Measurements from ENCODE around the gene RCE1.

Gene RCE1

DNA sequence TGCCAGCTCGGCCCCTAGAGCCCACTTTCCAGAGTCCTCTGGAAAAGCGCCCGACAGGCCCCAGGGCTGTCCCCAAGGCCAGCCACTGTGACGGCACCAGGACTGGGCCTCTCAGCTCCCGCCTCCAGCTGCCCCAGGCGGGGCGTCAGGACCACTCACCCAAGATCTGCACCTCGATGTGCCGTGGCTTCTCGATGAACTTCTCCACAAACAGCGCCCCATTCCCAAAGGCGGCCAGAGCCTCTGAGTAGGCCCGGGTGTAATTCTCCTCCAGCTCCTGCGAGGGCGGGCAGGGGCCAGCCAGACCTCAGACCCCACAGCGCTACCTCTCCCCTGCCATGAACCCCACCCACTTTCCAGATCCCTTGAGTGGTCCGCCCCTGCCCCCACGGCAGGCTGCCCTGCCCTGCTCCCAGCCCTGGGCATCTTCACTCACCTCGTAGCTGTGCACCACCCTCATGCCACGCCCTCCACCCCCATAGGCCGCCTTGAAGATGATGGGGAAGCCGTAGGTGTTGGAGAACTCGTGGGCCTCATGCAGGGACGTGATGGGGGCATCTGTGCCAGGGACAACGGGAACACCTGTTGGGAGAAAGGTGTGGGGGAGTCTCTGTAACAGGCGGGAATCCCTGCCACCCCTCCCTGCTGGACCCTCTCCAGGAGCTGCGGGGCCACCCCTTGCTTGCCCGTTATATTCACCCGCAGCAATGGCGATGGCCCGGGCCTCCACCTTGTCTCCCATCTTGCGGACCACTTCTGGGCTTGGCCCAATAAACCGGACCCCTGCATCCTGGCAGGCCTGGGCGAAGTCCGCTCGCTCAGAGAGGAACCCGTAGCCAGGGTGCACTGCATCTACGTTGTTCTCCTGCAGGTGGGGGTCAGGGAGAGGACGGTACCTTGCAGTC is 27.6 kb downstream of the RCE1 start:
- DNase-seq, result no peak

GRCh38 chr11:66871521-66871901 is 28.3 kb downstream of the RCE1 start:
- no peak for DNase-seq

DNA sequence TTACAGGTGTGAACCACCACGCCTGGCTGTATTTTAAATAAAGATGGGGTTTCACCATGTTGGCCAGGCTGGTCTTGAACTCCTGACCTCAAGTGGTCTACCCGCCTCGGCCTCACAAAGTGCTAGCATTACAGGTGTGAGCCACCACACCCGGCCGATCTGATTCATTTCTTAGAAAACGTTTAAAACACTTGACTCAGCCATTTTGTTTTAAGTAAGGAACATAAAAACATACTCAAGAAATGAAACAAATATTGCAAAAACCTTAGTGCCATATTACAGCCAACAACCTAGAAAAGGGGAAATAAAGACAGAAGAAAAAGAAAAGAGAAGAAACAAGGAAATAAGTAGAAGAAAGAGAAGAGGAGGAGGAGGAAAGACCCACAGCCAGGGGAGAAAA is 31.0 kb downstream of the RCE1 start:
- no peak for DNase-seq

- no peak for DNase-seq
These were observed 32.1 kb downstream of the RCE1 start for GRCh38 chr11:66875378-66875777.

DNA sequence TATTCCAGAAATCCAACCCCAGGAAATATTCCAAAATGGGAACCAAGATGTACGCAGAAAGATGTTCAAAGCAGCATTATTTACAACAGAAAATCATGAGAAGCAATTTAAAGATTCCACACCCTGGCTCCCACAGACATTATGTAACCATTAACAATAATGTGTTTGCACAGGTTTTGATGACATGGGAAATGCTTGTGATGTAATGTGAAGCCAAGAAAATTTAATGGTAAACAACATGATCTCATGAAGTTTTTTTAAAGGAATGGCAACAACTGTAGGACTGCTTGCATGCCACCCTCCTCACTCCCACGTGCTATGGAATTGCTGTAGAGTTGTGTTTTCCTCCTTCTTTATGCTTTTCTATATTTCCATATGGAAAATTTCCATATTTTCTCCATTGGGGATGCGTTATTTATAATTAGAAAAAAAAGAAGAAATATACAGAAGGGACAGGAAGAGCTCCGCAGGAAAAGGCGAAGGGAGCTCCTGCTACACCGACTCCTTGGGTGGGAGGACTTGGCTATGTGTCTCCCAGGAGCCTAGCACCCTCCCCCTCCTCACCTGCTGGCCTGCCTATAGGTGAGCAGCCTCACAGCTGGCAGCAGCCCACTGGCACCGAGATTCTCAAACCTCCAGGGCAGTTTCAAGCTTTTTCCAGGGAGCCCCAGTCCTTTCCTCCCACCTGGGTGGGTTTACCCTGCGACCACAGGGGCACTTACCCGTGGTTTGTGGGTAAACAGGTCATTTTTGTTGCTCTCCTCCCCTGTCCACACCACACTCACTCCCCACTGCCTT is 34.5 kb downstream of the RCE1 start:
- DNase-seq, result no peak

DNA sequence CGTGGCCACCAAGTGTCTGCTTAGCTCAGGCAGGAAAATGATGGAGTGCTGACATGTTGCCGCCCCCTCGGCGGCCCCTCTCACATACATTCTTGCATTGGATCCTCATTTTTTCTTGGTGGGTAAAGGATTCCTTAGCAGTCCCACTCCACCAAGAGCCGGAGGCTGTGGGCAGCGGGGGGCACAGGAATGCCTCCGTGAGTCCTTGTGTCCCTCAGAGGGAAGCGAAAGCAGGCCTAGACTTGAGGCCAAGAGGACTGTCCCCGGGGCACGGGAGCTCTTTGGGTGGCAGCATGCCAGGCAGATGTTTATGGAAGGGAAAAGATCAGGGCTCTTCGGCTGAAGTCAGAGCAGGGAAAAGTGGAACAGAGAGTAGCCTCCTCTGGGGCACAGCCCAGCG is 35.2 kb downstream of the RCE1 start:
- DNase-seq, result no peak

GRCh38 chr11:66879000-66879399 is 35.8 kb downstream of the RCE1 start:
- no peak for DNase-seq

DNA sequence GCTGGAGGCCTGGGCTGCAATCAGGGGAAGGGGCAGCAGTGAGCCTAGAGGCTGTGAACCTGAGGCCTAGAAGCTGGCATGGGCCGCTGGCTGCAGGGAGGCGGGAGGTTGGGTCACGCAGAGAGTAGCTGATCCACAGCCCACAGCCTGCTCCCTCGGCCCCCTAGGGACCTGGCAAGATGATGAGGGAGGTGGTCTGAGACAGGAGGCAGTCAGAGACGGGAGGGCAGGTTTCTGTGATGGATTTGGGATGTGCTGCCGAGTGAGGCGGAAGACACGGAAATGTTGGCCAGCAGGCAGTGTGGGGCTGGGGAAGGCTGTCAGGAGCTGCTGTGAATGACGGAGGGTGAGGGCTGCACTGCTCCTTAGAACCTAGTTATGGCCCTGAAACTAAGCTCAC is 36.3 kb downstream of the RCE1 start:
- DNase-seq, result no peak

- no peak for DNase-seq
These were observed 36.8 kb downstream of the RCE1 start for GRCh38 chr11:66879999-66880398.

DNA sequence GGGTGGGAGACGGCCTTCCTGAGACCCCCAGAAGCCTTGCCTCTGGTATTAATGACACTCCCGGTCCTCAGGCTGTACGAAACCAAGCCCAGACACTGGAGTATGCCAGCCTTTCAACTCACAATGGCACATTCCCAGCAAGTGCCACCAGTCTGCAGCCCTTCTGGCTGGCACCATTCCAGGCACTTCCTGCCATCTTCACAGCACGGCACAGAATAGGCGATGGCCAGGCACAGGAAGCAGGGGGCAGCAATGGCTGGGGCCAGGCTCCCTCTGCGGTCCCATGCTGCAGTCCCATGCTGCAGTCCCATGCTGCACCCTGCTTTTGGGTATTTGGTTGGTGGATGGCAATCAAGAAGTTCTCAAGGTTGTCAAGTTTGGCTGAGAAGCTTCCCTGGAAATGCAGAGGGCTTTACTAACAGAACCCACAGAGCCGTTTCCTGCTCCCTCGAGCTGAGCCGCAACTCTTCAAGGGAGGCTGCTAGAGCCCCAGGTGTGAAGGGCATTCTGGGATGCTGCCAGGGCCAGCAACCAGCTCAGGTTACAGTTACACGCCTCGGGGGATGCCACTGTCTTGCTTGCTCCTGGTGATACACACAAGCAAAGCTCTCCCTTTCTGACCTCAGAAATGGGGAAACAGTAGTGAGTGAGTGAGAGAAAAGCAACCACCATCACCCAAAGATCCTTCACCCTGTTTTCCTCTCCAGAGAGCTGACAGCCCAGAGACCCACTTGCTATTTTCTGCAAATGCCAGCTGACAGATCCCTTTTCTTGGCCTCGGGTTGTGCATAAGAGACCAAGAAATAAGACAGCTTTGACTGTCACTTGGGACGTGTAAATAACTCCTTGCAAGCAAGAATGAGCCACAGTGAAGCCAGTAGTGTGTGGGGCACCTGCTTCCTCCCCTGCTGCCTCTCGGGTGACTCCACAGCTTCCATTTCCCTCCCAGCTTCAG is 37.5 kb downstream of the RCE1 start:
- DNase-seq, result no peak

- DNase-seq, result no peak
These were observed 38.2 kb downstream of the RCE1 start for GRCh38 chr11:66881451-66881835.

DNA sequence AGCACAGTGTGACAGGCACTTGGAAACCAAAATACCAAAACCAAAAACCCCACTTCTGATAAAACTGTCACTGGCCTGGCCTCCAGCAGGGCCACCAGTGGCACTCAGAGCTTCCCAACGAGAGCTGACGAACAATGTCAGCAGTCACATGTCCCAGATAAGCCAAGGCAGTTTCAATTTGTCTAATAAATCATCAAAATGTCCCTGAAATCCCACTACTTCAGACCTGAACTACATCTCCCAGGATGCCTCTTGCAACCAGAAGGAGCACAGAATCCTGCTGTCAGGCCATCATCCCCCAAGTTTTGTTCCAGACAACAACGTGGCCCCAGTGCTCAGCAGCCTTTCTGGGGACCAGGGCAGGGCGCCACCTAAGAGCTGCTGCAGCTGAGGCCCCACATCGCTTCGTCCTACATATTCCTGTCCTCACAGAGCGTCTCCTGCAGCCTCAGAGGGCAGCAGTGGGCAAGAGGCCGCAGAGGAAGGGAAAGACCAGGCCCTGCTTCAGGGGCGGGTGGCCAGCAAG is 38.7 kb downstream of the RCE1 start:
- DNase-seq, result no peak

DNA sequence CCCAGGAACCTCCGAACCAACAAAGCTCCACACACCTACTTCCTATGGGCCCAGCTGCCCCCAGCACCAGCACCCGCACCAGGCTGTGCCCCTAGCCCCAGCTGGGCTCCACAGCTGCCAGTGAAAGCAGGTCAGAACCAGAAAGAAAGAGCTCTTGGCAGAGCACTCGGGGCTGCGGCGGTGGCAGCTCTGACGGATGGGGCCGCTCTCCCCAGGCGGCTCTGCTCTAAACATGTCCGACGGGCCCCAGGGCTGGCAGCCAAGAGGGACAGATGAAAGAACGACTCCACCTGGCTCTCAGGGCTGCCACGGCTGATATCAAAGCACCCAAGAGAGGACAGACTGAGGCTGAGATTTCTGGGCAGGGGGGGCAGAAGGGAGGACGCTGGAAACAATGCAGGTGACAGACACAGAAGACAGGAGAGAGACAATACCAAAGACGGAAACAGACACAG is 39.3 kb downstream of the RCE1 start:
- no peak for DNase-seq

GRCh38 chr11:66883016-66883965 is 40.0 kb downstream of the RCE1 start:
- peak; percentile 62 to 66 for DNase-seq

GRCh38 chr11:66884443-66884842 is 41.2 kb downstream of the RCE1 start:
- no peak for DNase-seq

GRCh38 chr11:66885469-66885868 is 42.2 kb downstream of the RCE1 start:
- DNase-seq, result no peak

DNA sequence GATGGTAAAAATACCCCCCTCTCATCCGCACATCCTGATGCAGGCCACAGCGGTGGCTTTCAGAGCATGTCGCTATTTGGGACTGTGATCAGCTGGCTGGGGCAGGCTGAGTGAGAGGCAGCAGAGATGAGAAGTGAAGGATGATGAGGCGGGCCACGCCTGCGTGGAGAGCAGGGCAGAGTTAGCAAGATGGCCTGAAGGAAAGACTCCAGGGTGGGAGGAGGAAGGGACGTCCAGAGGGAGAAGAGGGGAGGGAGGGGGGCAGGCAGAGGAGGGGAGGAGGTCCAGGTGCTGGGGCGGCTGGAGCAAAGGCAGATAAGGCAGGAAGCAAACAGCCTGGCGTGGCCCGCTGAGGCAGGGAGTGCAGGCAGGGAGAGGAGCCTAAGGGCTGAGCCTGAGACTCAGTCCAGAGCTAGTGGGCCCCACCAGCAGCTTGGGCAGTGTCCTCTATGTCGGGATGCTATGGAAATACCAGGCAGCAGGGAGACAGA is 42.8 kb downstream of the RCE1 start:
- no peak for DNase-seq

DNA sequence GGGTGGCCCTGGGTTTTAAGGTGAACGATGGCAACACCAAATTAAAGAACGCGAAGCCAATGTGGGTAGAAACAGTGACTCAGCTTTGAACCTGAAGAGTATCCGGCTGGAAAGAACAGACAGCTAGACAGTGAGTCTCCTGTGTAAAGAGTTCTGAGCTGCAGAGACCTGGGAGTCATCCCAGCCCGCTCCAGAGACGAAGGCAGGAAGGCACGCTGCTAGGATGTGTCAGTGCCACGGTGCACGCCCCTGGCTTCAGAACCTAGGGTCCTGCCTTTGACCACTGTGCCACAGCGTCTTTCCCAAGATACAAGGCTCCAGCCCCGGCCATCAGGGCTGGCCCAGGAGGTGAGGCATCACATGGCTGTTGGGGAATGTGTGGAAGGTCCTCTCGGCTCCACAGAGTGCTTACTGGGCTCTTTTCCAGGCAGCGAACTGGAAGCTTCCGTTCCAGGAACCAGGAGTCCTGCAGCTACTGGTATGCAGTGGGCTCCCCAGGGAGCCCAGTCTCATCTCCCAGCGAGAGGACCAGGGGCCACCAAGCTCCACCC is 43.5 kb downstream of the RCE1 start:
- DNase-seq, result no peak

DNA sequence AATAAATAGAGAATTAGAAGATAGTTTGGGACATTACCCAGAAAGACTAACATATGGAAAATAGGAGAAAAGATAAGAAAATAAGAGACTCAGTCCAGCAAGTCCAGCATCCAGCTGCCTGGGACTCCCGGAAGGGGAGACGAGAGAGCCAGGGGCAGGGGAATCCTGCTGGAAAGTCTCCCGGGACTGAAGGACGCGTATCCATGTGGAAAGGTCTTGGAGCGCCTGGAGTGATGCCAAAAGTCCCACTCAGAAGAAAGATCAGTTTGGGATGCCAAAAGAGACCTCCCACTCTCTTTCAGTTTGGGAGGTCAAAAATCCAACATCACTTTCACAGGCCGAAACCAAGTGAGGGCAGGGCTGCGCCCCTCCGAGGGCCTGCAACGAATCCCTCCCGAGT is 44.3 kb downstream of the RCE1 start:
- no peak for DNase-seq

GRCh38 chr11:66888282-66888681 is 45.0 kb downstream of the RCE1 start:
- no peak for DNase-seq

- DNase-seq, result no peak
These were observed 46.7 kb downstream of the RCE1 start for GRCh38 chr11:66889960-66890359.

All from stimulated activated CD4-positive, alpha-beta T cell treated with anti-CD3 and anti-CD28 coated beads, Interleukin-2, amount 100 ng/mL, for 48 hours (primary cell).